ENCODE data around the gene EPHA3.

- TF ChIP-seq POLR2A (IDR thresholded peaks at IDR 0.05; ENCODE audit: low read depth): no peak
- no peak for TF ChIP-seq POLR2AphosphoS5 (IDR thresholded peaks at IDR 0.05)
- TF ChIP-seq CTCF (IDR thresholded peaks at IDR 0.05): no peak
Observed at GRCh38 chr3:89113344-89113743, 5.9 kb downstream of the EPHA3 start.
